HEK293T (cell line): ENCODE data around the gene HNRNPL.
"Not testable (repeated sequence)": the region's sequence is repeated elsewhere in the genome, so short reads cannot be mapped to it uniquely, and the experiment has no call there.

Experiments used
- CTCF ChIA-PET: fragments of 350-600 bp; formaldehyde crosslinking; extraction: SDS; loops from one replicate; lab custom pipeline; 2021; ENCODE audit warnings: antibody characterized with exemption, inconsistent platforms; lab: Yijun Ruan, JAX
- POLR2A ChIA-PET: fragments of 350-600 bp; formaldehyde crosslinking; extraction: SDS; loops from one replicate; lab custom pipeline; 2020; ENCODE audit warnings: antibody characterized with exemption, inconsistent platforms; lab: Yijun Ruan, JAX
- DNase-seq: peaks from one replicate; pipeline ENCODE4 v3.0.0; 2012; ENCODE audit warnings: mixed read lengths; ENCODE audit errors: extremely low spot score
- ARNT ChIP-seq: fragments of 450-650 bp; IDR thresholded peaks from 2 replicates; pipeline ENCODE4 v1.6.1; 2017; ENCODE audit warnings: mild to moderate bottlenecking
- BHLHE40 ChIP-seq: fragments of 450-650 bp; IDR thresholded peaks from 2 replicates; pipeline ENCODE4 v1.6.1; 2016; ENCODE audit warnings: mild to moderate bottlenecking, moderate library complexity, borderline replicate concordance
- CTBP1 ChIP-seq: fragments of 450-650 bp; IDR thresholded peaks from 2 replicates; pipeline ENCODE4 v1.6.1; 2016; ENCODE audit warnings: borderline replicate concordance
- ELF4 ChIP-seq: fragments of 450-650 bp; IDR thresholded peaks from 2 replicates; pipeline ENCODE4 v1.6.1; 2017; ENCODE audit warnings: antibody characterized with exemption
- FOXA1 ChIP-seq: fragments of 450-650 bp; IDR thresholded peaks from 2 replicates; pipeline ENCODE4 v1.6.1; 2016; ENCODE audit warnings: mild to moderate bottlenecking
- FOXK2 ChIP-seq: fragments of 450-650 bp; IDR thresholded peaks from 2 replicates; pipeline ENCODE4 v1.6.1; 2016; ENCODE audit warnings: mild to moderate bottlenecking
- FOXM1 ChIP-seq: fragments of 450-650 bp; IDR thresholded peaks from 2 replicates; pipeline ENCODE4 v1.6.1; 2017; ENCODE audit warnings: mild to moderate bottlenecking, borderline replicate concordance
- HDGF ChIP-seq: fragments of 450-650 bp; IDR thresholded peaks from 2 replicates; pipeline ENCODE4 v1.6.1; 2017; ENCODE audit warnings: antibody characterized with exemption, borderline replicate concordance
- L3MBTL2 ChIP-seq: fragments of 450-650 bp; conservative IDR thresholded peaks from 2 replicates; pipeline ENCODE4 v1.6.1; 2016; ENCODE audit warnings: mild to moderate bottlenecking
- LEF1 ChIP-seq: fragments of 450-650 bp; IDR thresholded peaks from 2 replicates; pipeline ENCODE4 v1.6.1; 2017; ENCODE audit warnings: mild to moderate bottlenecking, borderline replicate concordance
- NFRKB ChIP-seq: fragments of 450-650 bp; IDR thresholded peaks from 2 replicates; pipeline ENCODE4 v1.6.1; 2016; ENCODE audit warnings: mild to moderate bottlenecking, moderate library complexity
- PKNOX1 ChIP-seq: fragments of 450-650 bp; IDR thresholded peaks from 2 replicates; pipeline ENCODE4 v1.6.1; 2016
- SP1 ChIP-seq: fragments of 450-650 bp; IDR thresholded peaks from 2 replicates; pipeline ENCODE4 v1.6.1; 2017
- SUZ12 ChIP-seq: fragments of 450-650 bp; IDR thresholded peaks from 2 replicates; pipeline ENCODE4 v1.6.1; 2016; ENCODE audit warnings: mild to moderate bottlenecking
- TARDBP ChIP-seq: fragments of 450-650 bp; IDR thresholded peaks from 2 replicates; pipeline ENCODE4 v1.6.1; 2016
- ZNF384 ChIP-seq: fragments of 450-650 bp; IDR thresholded peaks from 2 replicates; pipeline ENCODE4 v1.6.1; 2016

HNRNPL gene

DNA sequence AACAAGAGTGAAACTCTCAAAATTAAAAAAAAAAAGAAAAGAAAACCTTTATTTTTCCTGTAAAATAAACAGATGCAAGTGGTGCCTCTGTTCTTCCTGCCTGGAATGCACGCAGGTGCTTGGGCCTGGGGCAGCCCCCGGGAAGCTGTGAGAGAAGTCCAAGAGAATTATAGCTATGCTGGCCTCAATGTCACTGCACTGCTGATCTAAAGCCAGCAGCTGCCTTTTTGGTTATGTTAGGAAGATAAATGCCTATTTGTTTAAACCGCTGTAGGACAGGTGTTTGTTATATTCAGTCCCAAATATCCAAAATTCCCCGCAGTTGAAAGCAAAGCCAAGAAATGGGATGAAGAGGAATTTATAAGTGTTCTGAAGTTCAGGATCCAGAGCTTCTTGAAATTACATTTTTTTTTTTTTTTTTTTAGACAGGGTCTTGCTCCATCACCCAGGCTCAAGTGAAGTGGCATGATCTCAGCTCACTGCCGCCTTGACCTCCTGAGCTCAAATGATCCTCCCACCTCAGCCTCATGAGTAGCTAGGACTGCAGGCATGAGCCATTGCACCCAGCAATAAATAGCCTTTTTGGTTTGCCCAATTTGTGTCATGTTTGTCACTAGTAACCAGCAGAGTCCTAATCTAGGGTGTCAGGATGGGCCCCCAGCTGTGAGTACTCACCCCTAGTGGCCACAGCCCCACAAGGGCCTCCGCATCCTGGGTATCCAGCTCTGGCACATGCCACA lies 26.0 kb upstream of the HNRNPL start:
- ChIA-PET CTCF (interaction anchor here (1.0 to 2.0 kb wide), 2 partner anchors 8 to 12 kb away, joined by 4 to 13 read pairs; no protein-coding TSS in a partner anchor), POLR2A (interaction anchor here (1.6 kb wide), 1 partner anchor 27 kb away, joined by 5 read pairs; no protein-coding TSS in a partner anchor)
- no peak for TF ChIP-seq FOXM1
- no peak for TF ChIP-seq SUZ12
- TF ChIP-seq FOXA1, result no peak
- DNase-seq, result no peak

DNA sequence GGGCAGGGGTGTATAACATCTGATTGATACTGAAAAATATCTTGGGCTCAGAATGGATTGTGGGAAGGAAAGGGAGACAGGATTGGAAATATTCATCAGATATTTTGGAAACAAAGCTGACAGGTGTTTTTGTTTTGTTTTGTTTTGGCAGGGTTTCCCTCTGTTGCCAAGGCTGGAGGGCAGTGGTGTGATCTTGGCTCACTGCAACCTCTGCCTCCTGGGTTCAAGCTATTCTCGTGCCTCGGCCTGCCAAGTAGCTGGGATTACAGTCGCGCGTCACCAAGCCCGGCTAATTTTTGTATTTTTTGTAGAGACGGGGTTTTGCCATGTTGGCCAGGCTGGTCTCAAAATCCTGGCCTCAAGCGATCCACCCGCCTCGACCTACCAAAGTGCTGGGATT lies 23.6 kb upstream of the HNRNPL start:
- CTCF ChIA-PET, DNase-seq, POLR2A ChIA-PET: not testable (repeated sequence)

- CTCF ChIA-PET, result no interaction called here
- TF ChIP-seq NFRKB (no peak), PKNOX1 (no peak), L3MBTL2 (no peak), BHLHE40 (no peak), CTBP1 (no peak), TARDBP (no peak), SP1 (no peak), HDGF (no peak), LEF1 (no peak), FOXM1 (no peak), FOXK2 (no peak), ZNF384 (no peak), ARNT (no peak), ELF4 (no peak)
- no peak for DNase-seq
- POLR2A ChIA-PET, result no interaction called here
These were observed 20.8 kb upstream of the HNRNPL start for GRCh38 chr19:38870612-38871011.

- DNase-seq, result no peak
- CTCF ChIA-PET, result no interaction called here
- no peak for TF ChIP-seq L3MBTL2
- no peak for TF ChIP-seq SP1
- POLR2A ChIA-PET, result interaction anchor here (1.0 kb wide), 1 partner anchor 21 kb away, joined by 3 read pairs; no protein-coding TSS in a partner anchor
These were observed 20.2 kb upstream of the HNRNPL start for GRCh38 chr19:38869836-38870607.

DNA sequence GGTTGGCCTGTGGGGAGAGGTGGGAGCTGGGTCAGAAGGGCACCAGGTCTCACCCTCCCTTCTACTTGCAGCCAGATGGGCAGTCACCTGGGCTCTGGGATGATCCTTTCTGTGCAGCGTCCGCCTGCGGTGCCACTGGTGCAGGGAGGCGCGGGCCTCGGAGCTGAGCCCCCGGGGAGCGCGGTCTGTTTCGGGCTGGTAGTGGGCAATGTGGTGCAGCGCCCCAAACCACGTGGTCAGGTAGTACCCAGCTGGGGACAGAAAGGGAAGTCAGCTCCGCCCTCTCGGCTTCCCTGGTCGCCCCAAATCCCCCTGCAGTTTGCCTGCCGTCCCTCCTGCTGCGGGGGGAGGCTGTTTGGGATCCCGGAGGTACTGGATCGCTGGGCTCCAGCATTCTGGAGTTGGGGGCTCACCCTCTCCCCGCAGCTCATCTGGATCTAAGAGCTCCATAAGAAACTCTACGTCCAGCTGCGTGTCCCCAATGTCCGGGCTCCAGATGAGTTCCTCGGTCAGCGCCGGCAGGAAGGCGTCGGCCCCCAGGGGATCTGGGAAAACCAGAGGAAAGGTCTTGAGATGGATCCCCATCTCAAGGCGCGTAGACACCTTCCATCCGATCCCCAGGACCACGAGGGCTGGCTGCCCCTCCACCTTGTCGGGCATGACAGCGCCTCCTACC lies 19.5 kb upstream of the HNRNPL start:
- ChIA-PET CTCF (no interaction called here), POLR2A (interaction anchor here (1.0 kb wide), 1 partner anchor 20 kb away, joined by 3 read pairs; no protein-coding TSS in a partner anchor)
- no peak for DNase-seq
- no peak for TF ChIP-seq FOXA1
- no peak for TF ChIP-seq LEF1
- no peak for TF ChIP-seq L3MBTL2
- no peak for TF ChIP-seq ZNF384
- no peak for TF ChIP-seq FOXM1
- no peak for TF ChIP-seq FOXK2
- no peak for TF ChIP-seq ELF4

GRCh38 chr19:38868551-38868950 lies 18.8 kb upstream of the HNRNPL start:
- CTCF ChIA-PET, result no interaction called here
- no peak for DNase-seq
- POLR2A ChIA-PET, result no interaction called here
- TF ChIP-seq CTBP1 (no peak), ARNT (no peak), L3MBTL2 (no peak), LEF1 (no peak), NFRKB (no peak), SUZ12 (no peak), SP1 (no peak), HDGF (no peak), ELF4 (no peak), FOXA1 (no peak), BHLHE40 (no peak), TARDBP (no peak), FOXM1 (no peak)

DNA sequence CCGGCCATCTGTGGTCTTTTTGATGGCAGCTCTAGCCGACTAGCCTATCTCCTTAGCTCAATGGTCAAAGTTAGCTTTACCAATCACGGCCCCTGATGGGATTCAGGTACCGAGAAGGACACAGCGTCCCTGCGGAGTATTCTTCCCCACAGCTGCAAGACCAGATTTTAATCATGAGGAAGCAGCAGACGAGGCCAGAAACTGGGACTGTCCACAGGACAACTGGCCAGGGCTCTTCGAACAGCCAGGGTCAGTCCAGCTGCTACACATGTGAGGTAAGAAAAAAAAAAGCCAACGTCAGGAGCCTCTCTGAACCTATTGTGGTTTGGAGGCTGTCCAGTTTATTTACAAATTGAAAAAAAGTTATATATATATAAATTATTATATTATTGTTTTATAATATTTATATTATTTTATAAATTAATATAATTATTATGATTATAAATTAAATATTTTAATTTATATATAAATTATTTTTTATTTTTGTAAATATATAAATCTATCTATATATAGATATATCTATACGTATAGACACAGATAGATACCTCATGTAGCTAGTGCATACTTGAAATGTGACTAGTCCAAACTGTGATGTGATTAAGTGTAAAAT lies 17.5 kb upstream of the HNRNPL start:
- POLR2A ChIA-PET, result interaction anchor here (2.3 kb wide), 1 partner anchor 16 kb away, joined by 9 read pairs; no protein-coding TSS in a partner anchor
- no peak for TF ChIP-seq CTBP1
- no peak for TF ChIP-seq PKNOX1
- no peak for TF ChIP-seq FOXA1
- DNase-seq, result no peak
- CTCF ChIA-PET, result interaction anchor here (0.6 to 2.2 kb wide), 3 partner anchors 9 to 89 kb away, joined by 3 to 13 read pairs (median 11); no protein-coding TSS in a partner anchor
